ENCODE data around the gene LDLRAD2.

DNA sequence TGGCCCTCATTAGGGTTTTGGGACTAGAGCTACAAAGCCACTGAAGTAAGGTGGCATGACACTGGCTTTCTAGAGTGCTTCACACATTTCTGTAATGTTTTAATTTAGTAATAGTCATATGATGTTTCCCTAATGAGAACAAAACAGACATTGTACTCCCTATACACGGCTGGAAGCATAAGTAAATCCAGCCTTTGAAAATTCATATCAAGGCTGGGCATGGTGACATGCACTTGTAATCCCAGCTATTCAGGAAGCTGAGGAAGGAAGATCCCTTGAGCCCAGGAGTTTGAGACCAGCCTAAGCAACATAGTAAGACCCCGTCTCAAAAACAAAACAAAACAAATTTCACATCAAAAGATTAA lies 36.5 kb upstream of the LDLRAD2 start:
- TF ChIP-seq, protein P1, sequence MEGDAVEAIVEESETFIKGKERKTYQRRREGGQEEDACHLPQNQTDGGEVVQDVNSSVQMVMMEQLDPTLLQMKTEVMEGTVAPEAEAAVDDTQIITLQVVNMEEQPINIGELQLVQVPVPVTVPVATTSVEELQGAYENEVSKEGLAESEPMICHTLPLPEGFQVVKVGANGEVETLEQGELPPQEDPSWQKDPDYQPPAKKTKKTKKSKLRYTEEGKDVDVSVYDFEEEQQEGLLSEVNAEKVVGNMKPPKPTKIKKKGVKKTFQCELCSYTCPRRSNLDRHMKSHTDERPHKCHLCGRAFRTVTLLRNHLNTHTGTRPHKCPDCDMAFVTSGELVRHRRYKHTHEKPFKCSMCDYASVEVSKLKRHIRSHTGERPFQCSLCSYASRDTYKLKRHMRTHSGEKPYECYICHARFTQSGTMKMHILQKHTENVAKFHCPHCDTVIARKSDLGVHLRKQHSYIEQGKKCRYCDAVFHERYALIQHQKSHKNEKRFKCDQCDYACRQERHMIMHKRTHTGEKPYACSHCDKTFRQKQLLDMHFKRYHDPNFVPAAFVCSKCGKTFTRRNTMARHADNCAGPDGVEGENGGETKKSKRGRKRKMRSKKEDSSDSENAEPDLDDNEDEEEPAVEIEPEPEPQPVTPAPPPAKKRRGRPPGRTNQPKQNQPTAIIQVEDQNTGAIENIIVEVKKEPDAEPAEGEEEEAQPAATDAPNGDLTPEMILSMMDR (IDR thresholded peaks at IDR 0.05), result no peak
- no peak for TF ChIP-seq POLR2A (IDR thresholded peaks at IDR 0.05)
